Astrocyte of the spinal cord (primary cell): Measurements from ENCODE around the gene AKAIN1.

Experiments
- DNase-seq: peaks from one replicate; pipeline ENCODE4 v3.0.0; 2011; ENCODE audit warnings: low read depth, low spot score
- H3K4me3 ChIP-seq: 2 replicates; pipeline ENCODE4 v1.5.1; 2011; ENCODE audit warnings: low read depth, mild to moderate bottlenecking, low read length, moderate library complexity
- CTCF ChIP-seq: IDR thresholded peaks from 2 replicates; pipeline ENCODE4 v1.5.1; 2012; ENCODE audit warnings: low read depth, mild to moderate bottlenecking, low read length, inconsistent platforms
- in situ Hi-C: cut with HindIII; loops from 2 replicates; pipeline ENCODE4 v1.10.0; 2017; ENCODE audit warnings: low sequenced_read_pairs

AKAIN1 gene

GRCh38 chr18:5155907-5156287 lies 41.2 kb downstream of the AKAIN1 start:
- no peak for TF ChIP-seq CTCF
- no peak overlapping the region for H3K4me3 ChIP-seq
- no peak for DNase-seq
- in situ Hi-C loops = no loop called here

- no peak overlapping the region for H3K4me3 ChIP-seq
- no peak for TF ChIP-seq CTCF
- in situ Hi-C loops = no loop called here
- no peak for DNase-seq
Observed at GRCh38 chr18:5155218-5155906, 41.7 kb downstream of the AKAIN1 start.

- no peak for DNase-seq
- no peak for TF ChIP-seq CTCF
- in situ Hi-C loops = no loop called here
- no peak overlapping the region for H3K4me3 ChIP-seq
Observed at GRCh38 chr18:5152343-5153020, 44.6 kb downstream of the AKAIN1 start.

GRCh38 chr18:5150894-5151293 lies 46.2 kb downstream of the AKAIN1 start:
- in situ Hi-C loops = no loop called here
- DNase-seq = no peak
- TF ChIP-seq CTCF = no peak
- no peak overlapping the region for H3K4me3 ChIP-seq

- no peak overlapping the region for H3K4me3 ChIP-seq
- DNase-seq = no peak
- in situ Hi-C loops = no loop called here
- no peak for TF ChIP-seq CTCF
Observed at GRCh38 chr18:5146093-5146492, 51.0 kb downstream of the AKAIN1 start.

- H3K4me3 ChIP-seq = no peak overlapping the region
- no peak for TF ChIP-seq CTCF
- in situ Hi-C loops = no loop called here
- DNase-seq = no peak
Observed at GRCh38 chr18:5145168-5145825, 51.8 kb downstream of the AKAIN1 start.
